DMS53 treated with DMSO at 0.1 percent for 48 hours (cell line): ENCODE measurements around the gene NCKAP1.
"Not testable (repeated sequence)": the region's sequence is repeated elsewhere in the genome, so short reads cannot be mapped to it uniquely, and the experiment has no call there.

Experiments used
- DNase-seq: peaks from one replicate; lab custom pipeline; 2025; ENCODE audit not compliant: unreplicated experiment; lab: John Stamatoyannopoulos, UW

Gene NCKAP1

DNA sequence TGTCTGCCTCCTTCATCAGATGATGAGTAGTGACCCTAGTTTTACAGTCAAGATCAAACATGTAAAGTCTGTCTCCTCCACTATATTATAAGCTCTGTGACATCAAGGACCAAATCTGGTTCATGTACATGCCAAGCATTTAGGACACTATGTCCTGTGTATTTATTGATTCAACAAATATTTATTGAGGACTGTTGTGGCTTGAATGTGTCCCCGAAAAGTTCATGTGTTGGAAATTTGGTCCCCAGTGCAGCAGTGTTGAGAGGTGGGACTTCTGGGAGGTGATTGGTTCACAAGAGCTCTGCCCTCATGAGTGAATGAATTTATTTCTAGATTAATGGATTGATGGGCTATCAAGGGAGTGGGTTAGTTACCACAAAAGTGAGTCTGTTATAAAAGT lies 125.2 kb downstream of the NCKAP1 start:
- DNase-seq = no peak

DNA sequence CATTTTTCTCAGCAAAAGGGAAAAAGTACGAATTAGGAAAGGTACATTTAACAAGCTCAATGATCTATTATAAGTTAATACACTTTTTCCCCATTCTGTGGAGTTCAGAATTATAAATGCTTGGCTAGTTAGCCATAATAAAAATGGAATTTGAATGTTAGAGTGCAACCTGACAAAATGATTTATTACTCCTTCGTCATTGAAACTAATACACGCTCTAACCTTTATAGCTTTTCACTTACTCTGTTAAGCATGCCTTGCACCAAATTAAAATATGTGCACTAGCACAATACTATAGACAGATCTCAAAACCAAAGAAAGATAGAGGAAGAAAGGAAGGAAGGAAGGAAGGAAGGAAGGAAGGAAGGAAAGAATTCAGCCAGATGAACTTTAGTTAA lies 125.7 kb downstream of the NCKAP1 start:
- no peak for DNase-seq

DNA sequence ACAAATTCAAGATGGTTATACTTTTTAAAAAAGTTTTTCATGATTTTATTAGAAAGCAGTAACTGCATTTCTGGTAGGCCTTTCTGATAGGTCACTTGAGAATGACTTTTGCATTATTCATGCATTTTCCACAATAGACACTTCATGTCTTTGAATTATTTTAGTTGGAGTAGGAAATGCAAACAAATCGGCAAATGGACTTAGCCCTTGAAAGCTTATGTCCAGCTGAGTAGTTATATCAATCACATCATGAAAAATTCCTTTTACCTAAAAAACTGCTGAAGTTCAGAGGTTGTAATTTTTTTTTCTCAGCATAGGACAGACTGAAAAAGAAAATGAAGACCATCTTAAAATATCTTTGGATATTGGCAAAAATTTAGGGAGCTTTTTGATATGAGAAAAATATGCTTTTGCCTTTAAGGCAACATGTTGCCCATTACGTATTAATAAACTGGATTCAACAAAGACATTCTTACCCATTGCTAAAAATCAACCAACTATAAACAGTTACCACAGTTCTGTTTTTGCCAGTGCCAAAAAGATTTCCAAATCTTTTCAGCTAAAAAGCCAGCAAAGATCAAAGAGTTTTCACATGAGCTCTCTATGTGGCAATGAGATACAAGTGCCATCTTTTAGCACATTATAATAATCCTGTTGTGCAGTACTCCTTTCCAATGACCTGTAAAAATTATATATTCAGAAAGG lies 126.3 kb downstream of the NCKAP1 start:
- DNase-seq = no peak

DNA sequence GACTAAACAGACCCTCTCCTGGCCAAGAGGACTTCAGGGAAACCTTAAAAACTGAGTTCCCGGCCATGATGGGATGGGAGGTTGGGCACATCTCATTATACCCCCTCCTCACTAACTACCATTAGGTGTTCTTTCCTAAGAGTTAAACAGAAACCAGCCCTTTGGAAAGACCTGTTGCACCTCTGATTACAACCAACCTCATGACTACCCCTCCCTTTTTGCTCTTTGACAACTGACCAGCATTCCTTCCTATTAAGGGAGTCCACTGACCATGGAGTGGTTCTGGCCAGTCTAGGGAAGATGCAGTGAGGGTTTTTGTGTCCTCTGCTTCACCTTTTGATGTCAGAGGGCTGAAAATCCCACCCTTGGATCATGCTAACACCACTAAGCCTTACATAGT lies 127.3 kb downstream of the NCKAP1 start:
- no peak for DNase-seq

DNA sequence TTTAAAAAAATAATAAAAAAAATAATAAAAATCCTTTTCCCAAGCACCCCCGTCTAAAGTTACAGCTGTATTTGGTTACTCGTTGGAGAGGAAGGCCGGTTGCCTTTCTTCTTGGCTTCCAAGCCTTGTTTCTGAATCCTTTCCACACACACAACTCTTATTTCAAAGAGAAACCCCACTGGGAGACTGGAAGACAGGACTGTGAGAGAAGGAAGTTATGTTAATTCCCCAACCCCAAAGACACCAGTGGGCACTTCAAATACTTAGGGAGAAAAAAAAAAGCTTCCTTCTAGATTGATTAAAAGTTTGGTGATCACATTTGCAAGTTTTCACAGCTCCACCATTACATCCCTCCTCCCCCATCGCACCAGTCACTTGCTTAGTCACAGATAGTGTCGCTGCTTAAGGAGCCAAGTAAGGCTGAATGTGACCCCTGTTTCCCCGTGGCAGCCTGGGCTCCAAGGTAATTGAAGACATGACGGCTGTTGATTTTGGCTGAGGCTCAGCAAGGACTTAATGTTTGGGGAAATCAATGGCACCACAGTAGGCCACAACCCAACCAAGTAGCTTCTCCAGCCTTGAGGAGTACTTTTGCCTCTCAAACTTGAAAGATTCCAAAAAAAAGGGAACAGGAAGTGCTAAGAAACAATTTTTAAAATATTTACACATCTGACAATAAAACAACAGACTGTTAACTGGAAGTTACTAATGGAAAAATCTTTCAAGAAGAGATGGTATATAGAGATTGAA lies 131.0 kb downstream of the NCKAP1 start:
- no peak for DNase-seq

DNA sequence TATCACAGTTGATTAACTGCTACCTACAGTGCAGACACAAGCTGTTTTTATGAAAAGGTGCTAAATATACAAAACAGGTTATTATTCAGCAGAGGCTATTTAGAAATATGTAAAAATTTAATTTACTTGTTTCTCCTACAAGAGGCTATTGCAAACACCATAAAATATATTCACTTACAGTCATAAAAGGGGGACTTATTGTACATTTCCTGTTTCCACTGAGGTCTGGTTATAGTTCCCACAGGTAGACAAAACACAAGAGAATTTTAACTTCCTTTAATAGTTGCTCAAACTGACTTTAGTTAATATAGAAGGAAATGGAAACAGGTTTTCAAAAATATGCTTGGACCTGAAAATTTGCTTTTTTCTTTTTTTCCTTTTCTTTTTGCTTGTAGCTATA lies 131.8 kb downstream of the NCKAP1 start:
- no peak for DNase-seq

DNA sequence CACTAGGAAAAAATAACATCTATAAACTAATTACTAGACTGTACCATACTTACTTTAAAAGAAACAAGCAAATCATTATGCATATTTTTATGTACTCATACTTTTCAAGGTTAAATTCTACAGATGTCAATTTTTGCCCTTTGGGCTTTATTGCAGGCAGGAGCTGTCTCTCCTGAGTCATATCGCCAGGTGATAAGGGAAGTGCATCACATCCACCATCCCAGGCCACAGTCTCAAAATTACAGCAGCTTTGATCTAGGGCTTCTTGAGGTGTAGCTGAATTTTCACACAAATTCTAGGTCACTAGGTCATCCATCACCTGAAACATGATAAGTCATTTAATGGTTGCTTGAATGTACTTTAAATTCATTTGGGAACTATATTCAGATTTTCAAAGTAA lies 133.4 kb downstream of the NCKAP1 start:
- DNase-seq = no peak

DNA sequence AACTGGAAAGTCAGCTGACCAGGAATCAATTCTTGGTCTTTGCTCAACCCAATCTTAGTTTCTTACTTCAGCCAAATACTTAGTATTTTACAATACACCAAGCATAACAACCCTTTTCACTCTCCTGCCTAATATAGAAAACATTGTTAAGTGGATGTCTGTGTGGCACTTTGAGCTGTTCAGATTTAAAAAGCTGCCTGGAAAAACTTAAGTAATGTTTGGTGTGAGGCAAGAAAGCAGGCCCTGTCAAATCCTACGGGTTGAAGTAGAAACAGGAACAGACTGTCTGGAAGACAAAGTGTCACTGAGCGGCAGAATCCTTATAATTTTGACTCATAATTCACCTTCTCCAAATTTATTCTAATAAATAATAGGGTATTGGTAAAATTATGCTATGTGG lies 134.7 kb downstream of the NCKAP1 start:
- DNase-seq = no peak

DNA sequence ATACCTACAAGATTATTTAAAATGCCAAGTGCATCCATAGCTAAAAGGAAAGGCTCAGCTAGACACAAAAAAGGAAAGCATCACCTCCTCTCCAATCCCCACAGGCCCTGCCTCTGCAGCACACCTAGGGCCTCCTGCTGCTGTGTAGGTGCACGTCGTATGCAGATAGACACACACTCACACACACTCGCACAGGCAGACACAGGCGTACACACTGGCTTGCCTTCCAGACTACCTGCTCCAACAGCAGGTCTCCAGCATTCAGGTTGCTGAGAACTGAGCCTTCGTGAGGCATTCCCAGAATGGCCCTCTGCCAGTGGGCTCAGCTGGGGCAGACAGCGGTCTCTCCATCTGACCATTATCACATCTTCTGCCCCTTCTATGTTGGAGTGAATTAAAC lies 136.5 kb downstream of the NCKAP1 start:
- DNase-seq = no peak

DNA sequence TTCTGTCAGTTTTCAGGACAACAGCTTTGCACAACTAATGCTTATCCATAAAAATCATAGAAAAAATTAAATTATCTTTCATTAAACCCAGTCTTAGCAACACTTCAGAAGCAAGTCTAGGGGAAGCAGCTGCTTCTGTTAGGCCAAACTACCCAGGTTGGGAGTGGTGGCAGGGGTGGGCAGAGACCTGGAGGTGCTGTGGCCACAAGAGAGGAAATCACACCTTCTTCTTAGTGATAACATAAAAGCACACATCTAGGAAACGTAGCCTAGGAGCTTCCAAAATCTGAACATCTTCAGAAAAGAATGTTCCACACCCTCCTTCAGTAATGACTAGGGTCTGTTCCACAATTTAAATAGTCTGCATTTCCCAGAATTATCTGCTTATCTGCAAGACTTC lies 139.5 kb downstream of the NCKAP1 start:
- no peak for DNase-seq

DNA sequence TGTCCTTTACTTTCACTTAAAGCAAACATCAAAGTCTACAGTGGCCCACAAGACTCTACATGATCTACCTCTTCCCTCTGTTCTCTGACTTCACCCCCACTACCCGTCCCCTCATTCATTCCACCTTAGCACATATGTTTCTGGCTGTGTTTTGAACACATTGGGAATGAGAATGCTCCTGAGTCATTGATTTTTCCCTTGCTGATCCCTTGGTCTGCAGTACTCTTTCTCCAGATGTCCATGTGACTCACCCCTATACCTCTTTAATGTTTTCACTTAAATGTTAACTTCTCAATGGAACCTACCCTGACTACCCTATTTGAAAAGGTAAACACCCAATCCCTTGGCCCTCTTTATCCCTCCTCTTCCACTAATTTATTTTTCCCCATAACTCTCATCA lies 141.1 kb downstream of the NCKAP1 start:
- no peak for DNase-seq

DNA sequence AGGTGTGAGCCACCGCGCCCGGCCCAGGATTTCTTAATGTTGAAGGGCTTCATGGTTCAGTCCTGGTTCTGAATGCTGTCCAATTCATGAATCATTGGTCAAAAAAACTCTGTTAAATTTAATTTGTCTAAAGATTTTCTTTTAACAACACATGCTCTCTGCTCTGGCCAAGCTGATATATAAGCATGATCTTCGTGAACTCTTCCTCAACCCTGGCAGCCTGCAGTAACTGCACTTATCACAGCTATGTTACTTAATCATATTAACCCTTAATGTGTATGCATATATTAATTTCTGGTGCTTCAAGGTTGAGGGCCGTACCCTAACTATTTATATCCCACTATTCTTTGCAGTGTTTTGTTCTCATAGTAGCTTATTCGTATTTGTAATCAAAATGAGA lies 142.5 kb downstream of the NCKAP1 start:
- DNase-seq = no peak

DNA sequence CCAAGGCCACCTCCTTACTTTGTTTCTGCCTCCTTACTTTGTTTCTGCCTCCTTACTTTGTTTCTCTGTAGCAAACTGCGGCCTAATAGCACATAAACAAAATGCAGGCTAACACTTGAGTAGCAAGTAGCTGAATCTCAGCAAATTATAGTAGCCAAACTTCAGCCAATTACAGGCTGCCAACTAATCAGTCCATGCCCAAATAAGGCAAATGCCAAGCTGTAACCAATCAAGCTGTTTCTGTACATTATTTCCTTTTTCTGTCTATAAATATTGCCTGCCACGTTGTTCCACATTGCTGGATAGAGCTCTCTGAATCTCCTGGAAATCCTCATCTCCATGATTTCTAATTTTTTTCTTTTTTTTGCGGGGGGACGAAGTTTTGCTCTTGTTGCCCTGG lies 143.1 kb downstream of the NCKAP1 start:
- DNase-seq = no peak

DNA sequence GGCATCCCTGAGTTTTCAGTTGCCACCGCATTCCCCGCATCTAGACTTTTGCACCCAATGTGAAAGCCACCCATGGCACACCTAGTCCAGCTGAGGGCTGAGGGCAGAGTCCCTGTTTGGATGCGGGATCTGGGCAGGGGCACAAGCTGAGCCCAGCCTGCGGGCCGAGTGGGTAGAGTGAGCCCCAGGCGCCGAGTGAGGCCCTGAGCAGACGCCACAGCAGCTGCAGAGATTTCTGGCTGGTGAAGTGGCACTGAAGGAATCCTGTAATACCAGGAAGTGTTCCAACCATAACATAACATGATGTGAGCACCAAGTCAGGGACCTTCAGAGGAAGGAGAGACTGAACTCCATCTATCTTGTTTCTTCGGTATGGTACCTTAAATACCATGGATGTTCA lies 144.1 kb downstream of the NCKAP1 start:
- DNase-seq = no peak

DNA sequence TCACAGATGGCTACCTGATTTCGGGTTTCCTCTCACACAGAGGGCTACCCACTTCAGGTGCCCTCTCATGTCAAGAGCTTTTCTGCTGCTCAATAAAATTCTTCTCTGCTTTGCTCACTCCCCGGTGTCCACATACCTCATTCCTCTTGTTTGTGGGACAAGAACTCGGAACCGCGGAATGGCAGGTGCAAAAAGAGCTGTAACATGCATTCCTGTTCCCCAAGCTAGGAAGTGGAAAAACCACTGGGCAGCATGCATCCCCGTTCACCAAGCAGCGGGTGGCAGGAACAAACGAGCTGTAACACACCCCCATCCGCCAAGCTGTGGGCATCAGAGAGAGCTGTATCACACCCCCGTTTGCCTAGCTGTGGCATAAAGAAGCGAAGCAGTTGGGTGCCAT lies 144.6 kb downstream of the NCKAP1 start:
- DNase-seq = no peak

DNA sequence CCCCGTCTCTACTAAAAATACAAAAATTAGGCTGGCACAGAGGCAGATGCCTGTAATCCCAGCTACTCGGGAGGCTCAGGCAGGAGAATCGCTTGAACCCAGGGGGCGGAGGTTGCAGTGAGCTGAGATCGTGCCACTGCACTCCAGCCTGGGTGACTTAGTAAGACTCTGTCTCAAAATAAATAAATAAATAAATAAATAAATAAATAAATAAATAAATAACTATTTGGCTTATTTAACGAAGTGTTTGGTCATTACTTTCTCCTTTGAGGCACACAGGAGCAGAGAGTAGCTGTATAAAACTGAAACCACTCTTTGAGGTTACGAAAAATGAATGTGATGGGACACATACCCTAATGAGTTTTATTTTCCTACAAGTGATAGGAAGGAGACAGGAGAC lies 145.2 kb downstream of the NCKAP1 start:
- DNase-seq = not testable (repeated sequence)

DNA sequence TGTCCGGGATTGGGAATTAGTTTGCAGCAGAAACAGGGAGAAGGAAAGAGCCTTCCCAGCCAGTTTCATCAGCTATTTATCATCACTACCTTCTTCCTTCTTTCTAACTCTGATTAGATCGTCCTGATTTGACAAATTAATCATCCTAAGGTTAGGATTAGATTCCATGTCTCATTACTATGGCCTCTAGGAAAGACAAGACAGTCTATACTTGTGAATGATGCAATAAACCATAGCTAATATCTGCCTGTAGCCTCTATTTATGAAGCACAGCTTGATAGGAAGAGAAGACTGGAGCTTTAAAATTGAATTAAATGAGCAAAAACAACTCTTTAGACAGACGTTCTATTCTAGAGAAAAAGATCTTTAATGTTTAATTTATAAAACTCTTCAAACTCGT lies 146.6 kb downstream of the NCKAP1 start:
- DNase-seq = no peak

DNA sequence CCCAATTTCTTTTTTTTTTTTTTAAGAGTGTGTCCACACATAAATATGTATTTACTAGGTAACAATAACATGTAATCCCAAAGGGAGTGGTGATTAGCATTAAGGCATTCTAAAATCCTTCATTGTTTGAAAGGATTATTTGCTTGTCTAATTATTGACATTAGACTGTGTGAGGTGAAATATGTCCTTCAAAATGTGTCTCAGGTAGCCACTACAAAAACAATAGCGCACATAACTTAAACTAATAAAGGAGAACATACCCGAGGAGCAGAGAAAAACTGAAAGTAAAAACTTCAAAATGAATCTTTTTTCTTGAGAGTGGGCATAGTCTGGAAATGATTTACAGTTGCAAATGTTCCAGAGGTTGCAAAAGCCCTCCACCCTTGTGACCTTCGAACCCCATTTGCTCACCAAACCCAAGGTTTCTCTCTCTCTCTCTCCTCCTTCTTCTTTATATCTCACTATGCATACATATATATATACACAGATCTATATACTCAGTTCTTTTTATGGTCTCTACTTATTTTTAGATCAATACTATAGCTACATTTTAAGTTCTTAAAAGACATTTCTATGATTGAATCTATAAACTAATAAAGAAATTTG lies 147.4 kb downstream of the NCKAP1 start:
- DNase-seq = no peak

DNA sequence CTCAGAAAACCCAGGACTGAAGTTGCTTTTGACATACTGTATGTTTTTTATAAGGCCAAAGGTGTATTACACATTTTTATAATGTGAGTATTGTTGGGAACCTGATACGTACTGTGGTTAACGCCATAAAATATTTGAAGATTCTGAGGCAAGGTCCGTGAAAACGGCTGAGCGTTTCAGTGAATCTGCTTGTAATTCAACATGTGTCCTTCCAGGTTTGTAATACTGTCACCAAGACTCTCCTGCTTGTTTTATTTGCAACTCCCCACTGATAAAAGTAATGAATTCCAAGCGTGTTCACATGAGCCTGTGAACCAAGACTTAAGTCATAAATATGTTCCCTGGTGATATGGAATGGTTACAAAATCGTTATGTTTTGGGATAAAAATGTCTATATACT lies 148.0 kb downstream of the NCKAP1 start:
- no peak for DNase-seq

DNA sequence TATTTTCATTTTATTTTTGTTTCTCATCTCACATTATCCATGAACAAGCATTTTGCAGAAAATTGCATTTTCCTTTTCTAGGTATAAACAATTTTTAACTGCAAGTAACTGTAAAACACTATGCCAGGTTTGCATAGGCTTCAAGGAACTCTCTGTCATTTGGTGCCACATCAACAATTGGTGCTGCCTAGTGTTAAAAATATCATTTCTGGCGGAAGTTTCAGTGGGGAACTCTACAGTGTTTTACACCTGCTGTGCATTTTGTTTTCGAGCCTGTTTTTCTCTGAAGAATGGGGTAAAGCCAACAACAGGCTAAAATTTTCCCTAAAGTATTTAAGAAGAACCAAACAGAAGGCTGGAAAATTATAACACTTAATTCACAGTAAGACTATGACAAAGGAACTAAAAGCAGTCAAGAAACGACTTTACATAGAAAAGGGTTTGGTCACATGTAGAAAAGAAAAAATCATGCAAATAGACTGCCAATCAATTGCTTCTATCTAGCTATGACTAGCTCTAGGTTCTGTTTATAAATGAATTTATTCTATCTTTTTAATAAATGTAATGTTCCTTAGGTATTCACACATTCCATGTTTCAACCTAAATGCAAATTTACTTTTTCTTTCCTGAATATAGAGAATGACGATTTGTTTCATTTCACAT lies 150.4 kb downstream of the NCKAP1 start:
- no peak for DNase-seq

DNA sequence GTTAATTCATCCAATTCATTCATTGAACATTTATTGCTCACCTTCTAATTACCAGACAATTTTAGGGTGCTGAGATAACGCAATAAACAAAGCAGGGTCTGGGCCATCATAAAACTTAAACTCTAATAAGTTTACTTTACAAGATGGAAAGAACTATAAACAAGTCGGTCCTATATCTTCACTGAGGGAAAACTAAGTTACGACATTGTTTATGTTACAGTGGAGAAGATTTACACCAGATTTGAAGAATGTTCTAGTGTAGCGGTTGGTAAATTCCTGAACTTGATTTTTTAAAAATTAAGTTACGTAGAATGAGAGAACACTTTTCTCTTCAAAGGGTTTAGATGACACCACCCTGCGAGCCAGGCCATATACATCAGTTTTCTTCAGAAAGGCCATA lies 151.2 kb downstream of the NCKAP1 start:
- no peak for DNase-seq

DNA sequence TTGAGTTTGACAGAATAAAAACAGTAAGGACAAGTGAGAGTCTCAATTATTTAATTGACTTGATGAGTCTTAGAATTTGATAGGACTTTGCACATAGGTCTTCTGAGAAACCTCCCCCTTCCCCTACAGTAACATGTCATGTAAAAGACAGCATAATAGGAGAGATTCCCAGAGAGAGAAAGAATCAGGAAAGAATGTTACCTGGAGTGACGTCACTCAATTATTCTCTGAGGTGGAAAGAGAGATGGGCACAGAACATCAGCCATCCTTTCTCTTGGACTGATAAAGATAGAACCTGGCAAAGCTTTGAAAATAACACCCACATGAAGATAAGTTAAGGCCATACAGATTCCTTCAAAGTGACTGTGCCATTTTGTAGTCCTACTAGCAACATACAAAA lies 152.5 kb downstream of the NCKAP1 start:
- no peak for DNase-seq
